ENCODE results near the gene DAPK1.

DNA sequence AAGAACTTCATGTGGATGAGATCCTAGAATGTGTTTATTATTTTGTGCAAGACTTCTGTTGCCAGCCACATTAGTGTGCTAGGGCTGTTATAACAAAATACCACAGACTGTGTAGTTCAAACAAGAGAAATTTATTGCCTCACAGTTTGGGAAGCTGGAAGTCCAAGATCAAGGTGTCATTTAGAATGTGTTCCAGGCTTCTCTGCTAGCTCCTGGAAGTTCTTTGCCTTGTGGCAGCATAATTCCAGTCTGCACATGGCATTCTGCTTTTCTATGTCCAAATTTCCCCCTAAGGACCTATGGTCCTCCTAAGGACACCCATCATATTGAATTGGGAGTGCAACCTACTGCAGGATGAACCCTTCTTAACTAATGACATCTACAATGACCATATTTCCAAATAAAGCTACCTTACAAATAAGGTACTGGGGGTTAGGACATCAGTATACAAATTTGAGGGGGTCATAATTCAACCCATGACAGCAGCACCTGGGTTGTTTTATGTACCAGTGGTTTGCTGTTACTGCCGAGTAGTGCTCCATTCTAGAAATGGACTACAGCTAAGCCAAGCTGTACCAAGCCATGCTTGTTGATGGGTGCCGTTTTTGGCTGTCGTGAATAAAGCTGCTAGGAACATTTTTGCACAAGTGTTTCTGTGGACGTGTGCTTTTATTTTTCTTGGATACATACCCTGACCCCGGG is 52.7 kb downstream of the DAPK1 start:
- no peak for TF ChIP-seq CTCF (IDR thresholded peaks at IDR 0.05)
- no peak for TF ChIP-seq POLR2A (IDR thresholded peaks at IDR 0.05)
